ENCODE measurements around the gene ATP8A1. TPM values are rescaled to one million over a fixed set of nuclear protein-coding genes. Genes with fewer than 3 reads are reported as not detected.

Gene ATP8A1
- total and polyA plus RNA-seq, 2 of the 8 experiments (the other 6 are each of a cell fraction or from before 2014, with no cell fraction given): 3.7 to 14.9 TPM

DNA sequence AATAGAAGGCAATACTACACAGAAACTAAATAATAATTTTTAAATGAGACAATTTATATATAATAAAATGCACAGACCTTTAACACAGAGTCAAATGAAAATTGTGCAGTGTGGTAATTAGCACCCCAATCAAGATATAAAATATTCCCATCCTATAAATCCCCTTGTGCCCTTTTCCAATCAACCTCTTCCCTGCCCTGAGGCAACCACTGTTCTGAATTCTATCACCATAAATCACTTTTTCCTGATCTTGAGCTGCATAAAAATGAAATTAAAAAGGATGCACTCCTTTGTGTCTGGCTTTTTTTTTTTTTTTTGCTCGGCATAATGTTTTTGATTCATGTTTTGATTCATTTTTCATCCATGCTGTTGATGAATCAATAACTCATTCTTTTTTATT is 107.0 kb downstream of the ATP8A1 start:
- H3K36me3 ChIP-seq (ENCODE audit: control insufficient read depth in 2 of 4, insufficient read depth in 4 of 4, low read length in 3 of 4): no peaks in the 10 kb centered on the region
- no peak overlapping the region for H3K4ac ChIP-seq (replicated peaks; ENCODE audit: insufficient read length, low read depth, low read length)
- H2BK12ac ChIP-seq (ENCODE audit: low read depth, low read length): no peak overlapping the region
- no peak overlapping the region for H4K8ac ChIP-seq (ENCODE audit: extremely low read depth, insufficient read depth, low read length)
- no peaks in the 10 kb centered on the region for H3K79me1 ChIP-seq (ENCODE audit: low read depth, low read length)
- no peaks in the 10 kb centered on the region for H3K23me2 ChIP-seq (ENCODE audit: low read depth, low read length)
- H2BK15ac ChIP-seq (ENCODE audit: low read length): no peak overlapping the region
- CTCF ChIA-PET (ENCODE audit: partially characterized antibody): interaction anchor here (0.6 kb wide), 1 partner anchor 35 kb away, joined by 3 read pairs; no protein-coding TSS in a partner anchor
- no peaks in the 10 kb centered on the region for H3K79me2 ChIP-seq (ENCODE audit: control insufficient read depth in 1 of 2, insufficient read depth in 2 of 2, low read length in 2 of 2)
- no peak overlapping the region for H2AK5ac ChIP-seq (ENCODE audit: low read depth, low read length)
- H3K18ac ChIP-seq (ENCODE audit: extremely low read depth, low read length): no peak overlapping the region
- H2BK5ac ChIP-seq (ENCODE audit: low read depth, low read length): no peak overlapping the region
- POLR2A ChIA-PET (ENCODE audit: partially characterized antibody): interaction anchor here (0.7 kb wide), 1 partner anchor 159 kb away, joined by 3 read pairs; no protein-coding TSS in a partner anchor
- no peak overlapping the region for H4K91ac ChIP-seq (replicated peaks; ENCODE audit: insufficient read length, low read length)
- 100% methylated on average over 1 of the region's 1 CpG; no CpG with 5 or more reads in 1 of the 2 experiments for WGBS, 2 experiments (ENCODE audit: extremely low coverage in 1 of 2, insufficient coverage in 1 of 2, insufficient read length in 1 of 2, insufficient replicate concordance in 2 of 2, low coverage in 1 of 2, low lambda C conversion rate in 2 of 2, missing lambda C conversion rate in 1 of 2)
- no peak overlapping the region for H3K4me2 ChIP-seq (ENCODE audit: insufficient read depth in 1 of 2, low read depth in 2 of 2, low read length in 2 of 2)
- DNase-seq (ENCODE audit: low read depth in 1 of 2, low spot score in 2 of 2) (no peak), FAIRE-seq (no peak)
- H3K4me1 ChIP-seq (replicated peaks in 1 of 4; ENCODE audit: control insufficient read depth in 3 of 4, insufficient read depth in 4 of 4, low read length in 3 of 4): no peaks in the 10 kb centered on the region
- H2BK20ac ChIP-seq (ENCODE audit: low read length): no peak overlapping the region
- no peak overlapping the region for H3K27ac ChIP-seq (ENCODE audit: low read depth, low read length)
- no peak overlapping the region for H3K23ac ChIP-seq (ENCODE audit: insufficient read length)
- no peak overlapping the region for H2AFZ ChIP-seq (ENCODE audit: low read length)
- H3K27me3 ChIP-seq (replicated peaks in 1 of 4; ENCODE audit: control insufficient read depth in 3 of 4, extremely low read depth in 1 of 4, insufficient read depth in 3 of 4, low read length in 3 of 4): no peaks in the 10 kb centered on the region
- H3K14ac ChIP-seq (ENCODE audit: insufficient read length): no peak overlapping the region
- H3K4me3 ChIP-seq (ENCODE audit: extremely low read depth in 1 of 4, insufficient read depth in 2 of 4, low read depth in 3 of 4, low read length in 4 of 4): no peak overlapping the region
- H3K9me3 ChIP-seq (ENCODE audit: insufficient read depth in 2 of 2, low read depth in 1 of 2, low read length in 1 of 2): no peaks in the 10 kb centered on the region
- no peaks in the 10 kb centered on the region for H4K20me1 ChIP-seq (replicated peaks in 1 of 2; ENCODE audit: control insufficient read depth in 1 of 2, insufficient read depth in 2 of 2, low read length in 2 of 2)
- H4K5ac ChIP-seq (ENCODE audit: insufficient read length, low read depth, low read length): no peak overlapping the region
- no peak overlapping the region for H3K9ac ChIP-seq (replicated peaks in 1 of 4; ENCODE audit: extremely low read depth in 1 of 4, low read depth in 3 of 4, low read length in 3 of 4)
- H2BK120ac ChIP-seq (replicated peaks; ENCODE audit: low read depth, low read length): no peak overlapping the region
- no peak overlapping the region for H3K56ac ChIP-seq (replicated peaks; ENCODE audit: insufficient read length, low read depth, low read length)
- no peak for TF ChIP-seq POU5F1 (IDR thresholded peaks at IDR 0.05; ENCODE audit: low read depth, low read length)
- TF ChIP-seq ATF2 (IDR thresholded peaks at IDR 0.05; ENCODE audit: low read length): no peak
- TF ChIP-seq SIN3A (conservative IDR thresholded peaks at IDR 0.05 in 1 of 2, IDR thresholded peaks at IDR 0.05 in 1 of 2; ENCODE audit: low read depth in 1 of 2, low read length in 2 of 2): no peak
- TF ChIP-seq SP1 (IDR thresholded peaks at IDR 0.05; ENCODE audit: low read depth, low read length): no peak
- TF ChIP-seq EZH2 (IDR thresholded peaks at IDR 0.05; ENCODE audit: low read depth, low read length, severe bottlenecking): no peak
- no peak for TF ChIP-seq MAFK (IDR thresholded peaks at IDR 0.05; ENCODE audit: low read depth, low read length)
- no peak for TF ChIP-seq TCF12 (IDR thresholded peaks at IDR 0.05; ENCODE audit: low read depth, low read length)
- TF ChIP-seq RNF2 (IDR thresholded peaks at IDR 0.05; ENCODE audit: borderline replicate concordance, low read depth, low read length, missing control alignments, poor library complexity, severe bottlenecking): no peak
- TF ChIP-seq JUN (IDR thresholded peaks at IDR 0.05; ENCODE audit: low read depth, low read length): no peak
- no peak for TF ChIP-seq EP300 (IDR thresholded peaks at IDR 0.05; ENCODE audit: borderline replicate concordance in 1 of 2, low read depth in 2 of 2, low read length in 2 of 2)
- no peak for TF ChIP-seq RFX5 (IDR thresholded peaks at IDR 0.05; ENCODE audit: borderline replicate concordance, low read depth, low read length)
- TF ChIP-seq CTBP2 (IDR thresholded peaks at IDR 0.05; ENCODE audit: borderline replicate concordance, insufficient read depth, insufficient read length, low read length): no peak
